Measurements from ENCODE around the gene HOXB4.

DNA sequence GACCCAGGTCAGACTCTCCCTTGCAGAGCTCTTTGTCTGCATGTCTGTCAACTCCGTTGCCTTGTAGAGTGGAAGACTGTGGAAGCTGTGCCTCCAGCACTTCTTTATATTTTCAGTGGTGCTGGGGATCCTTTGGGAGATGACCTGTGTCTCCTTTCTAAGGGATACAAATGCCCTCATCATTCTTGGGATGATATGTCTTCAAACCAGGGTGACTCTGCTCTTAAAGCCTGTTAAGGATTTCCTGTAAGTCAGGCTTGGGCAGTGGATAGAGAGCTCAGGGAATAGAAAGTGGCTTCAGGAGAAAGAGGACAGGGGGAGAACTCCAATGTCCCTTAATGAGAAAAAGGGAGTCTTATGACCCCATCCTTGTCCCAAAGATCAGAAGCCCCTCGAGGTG lies 10.4 kb upstream of the HOXB4 start:
- TF ChIP-seq POLR2AphosphoS5 (IDR thresholded peaks at IDR 0.05; ENCODE audit: low read depth, low read length) (no peak), POLR2A (IDR thresholded peaks at IDR 0.05; ENCODE audit: low read depth, low read length) (no peak)

Measured in GM12891 (cell line).